Naive thymus-derived CD8-positive, alpha-beta T cell (primary cell): ENCODE measurements around the gene SLC39A11. TPM values are rescaled to one million over a fixed set of nuclear protein-coding genes. Genes with fewer than 3 reads are reported as not detected.
"Not testable (repeated sequence)": the region's sequence is repeated elsewhere in the genome, so short reads cannot be mapped to it uniquely, and the experiment has no call there.

Source experiments
- ATAC-seq, 2 donors: fragments of 150-1000 bp; cut with Tn5 transposase in 1 of 2; sonication (Bioruptor Pico), chemical (Tn5 transposase) in 1 of 2; 1 replicate in 1 of 2; 2 replicates in 1 of 2; pipeline ENCODE4 v1.10.0; 2021; ENCODE audit warnings: mild to moderate bottlenecking in 2 of 2, moderate library complexity in 2 of 2
- POLR2A ChIA-PET: fragments of 350-600 bp; sonication (Branson Sonifier 250); formaldehyde crosslinking; loops from one replicate; lab custom pipeline; 2021; ENCODE audit warnings: antibody characterized with exemption; lab: Charles Lee
- DNase-seq, 10 donors: peaks; one replicate each; pipeline versions ENCODE4 v3.0.0 to v3.0.0-alpha.2; 2020 to 2022
- H3K27ac Mint-ChIP-seq, 10 donors: one replicate each; pipeline ENCODE4 v1.8.0; 2020 to 2022; ENCODE audit warnings: mild to moderate bottlenecking in 10 of 10, mixed read lengths in 10 of 10, moderate library complexity in 4 of 10, inconsistent platforms in 1 of 10
- H3K27me3 Mint-ChIP-seq, 5 donors: one replicate each; pipeline ENCODE4 v1.8.0; 2021 to 2022; ENCODE audit warnings: mixed read lengths in 5 of 5
- H3K36me3 Mint-ChIP-seq, 3 donors: one replicate each; pipeline ENCODE4 v1.8.0; 2020 to 2022; ENCODE audit warnings: mixed read lengths in 3 of 3, mild to moderate bottlenecking in 2 of 3, inconsistent platforms in 1 of 3
- H3K4me1 Mint-ChIP-seq, 4 donors: one replicate each; pipeline ENCODE4 v1.8.0; 2021 to 2022; ENCODE audit warnings: mixed read lengths in 4 of 4
- H3K4me3 Mint-ChIP-seq, 10 donors: one replicate each; pipeline ENCODE4 v1.8.0; 2020 to 2022; ENCODE audit warnings: mild to moderate bottlenecking in 10 of 10, mixed read lengths in 10 of 10, moderate library complexity in 6 of 10, inconsistent platforms in 1 of 10
- H3K9me3 Mint-ChIP-seq, 9 donors: one replicate each; pipeline ENCODE4 v1.8.0; 2020 to 2022; ENCODE audit warnings: mixed read lengths in 9 of 9, mild to moderate bottlenecking in 3 of 9, inconsistent platforms in 1 of 9, moderate library complexity in 1 of 9
- polyA plus RNA-seq, 3 donors: library from polyadenylated mRNA; unstranded; fragments of 300-500 nt; fragmentation: Illumina TruSeq; gene quantifications; one replicate each; pipeline ENCODE4 v1.2.3, GENCODE V29; 2021
- total RNA-seq, 8 experiments: library from RNA in 2 of 8; stranded (reverse) in 2 of 8; gene quantifications; one replicate each; pipeline ENCODE4 v1.2.3 and lab custom pipeline; 2021 to 2026

The SLC39A11 gene
- total and polyA plus RNA-seq, 5 experiments from 2014 or later = 6.2 to 14.4 (median 10.3) TPM

DNA sequence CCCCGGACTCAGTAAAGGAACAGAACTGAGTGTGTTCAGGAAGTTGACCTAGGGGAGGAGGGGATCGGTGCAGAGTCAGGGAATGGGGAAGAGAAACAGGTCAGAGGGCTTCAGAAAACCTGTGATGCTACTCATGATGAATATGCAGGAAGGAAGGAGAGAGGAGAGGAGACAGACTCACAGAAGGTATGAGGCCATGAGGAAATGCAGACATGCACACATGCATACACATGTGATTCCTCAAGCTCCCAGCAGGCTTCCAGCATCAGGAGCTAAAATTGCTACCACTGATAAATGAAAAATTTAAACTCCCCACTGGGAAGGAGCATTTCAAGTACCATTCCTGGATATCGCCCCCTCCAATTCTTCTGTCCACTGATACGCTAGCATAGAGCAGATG is 262.6 kb downstream of the SLC39A11 start:
- peaks cover 0 to 33% (median 23%) of the 10 kb centered on the region in 9 donors for H3K9me3 Mint-ChIP-seq
- no peak overlapping the region for H3K4me3 Mint-ChIP-seq
- ATAC-seq (no peak), DNase-seq (no peak)
- H3K36me3 Mint-ChIP-seq = peaks cover 36 to 51% (median 47%) of the 10 kb centered on the region in 3 donors
- no peaks in the 10 kb centered on the region for H3K27me3 Mint-ChIP-seq
- POLR2A ChIA-PET = no interaction called here
- peaks cover 0 to 2% (median 0%) of the 10 kb centered on the region in 4 donors for H3K4me1 Mint-ChIP-seq
- H3K27ac Mint-ChIP-seq = no peak overlapping the region

DNA sequence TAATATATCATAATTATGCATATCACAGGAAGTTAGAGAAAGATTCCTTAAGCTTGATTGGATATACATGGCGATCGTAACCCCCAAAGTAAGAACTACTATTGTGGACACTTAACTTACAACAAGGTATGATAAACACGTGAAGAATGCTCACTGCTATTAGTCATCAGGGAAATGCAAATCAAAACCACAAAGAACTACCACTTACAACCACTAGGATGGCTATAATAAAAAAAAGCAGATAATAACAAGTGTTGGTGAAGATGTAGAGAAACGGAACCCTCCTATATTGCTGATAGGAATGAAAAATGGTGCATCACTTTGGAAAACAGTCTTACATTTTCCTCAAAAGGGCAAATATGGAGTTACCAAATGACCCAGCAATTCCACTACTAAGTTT is 265.9 kb downstream of the SLC39A11 start:
- Mint-ChIP-seq H3K4me3 (no peak overlapping the region), H3K27ac (no peak overlapping the region), H3K4me1 (peaks cover 0 to 2% (median 1%) of the 10 kb centered on the region in 4 donors), H3K9me3 (peaks cover 10 to 45% (median 32%) of the 10 kb centered on the region in 9 donors), H3K27me3 (no peaks in the 10 kb centered on the region), H3K36me3 (peaks cover 44 to 69% (median 65%) of the 10 kb centered on the region in 3 donors)
- DNase-seq (no peak), ATAC-seq (no peak)
- POLR2A ChIA-PET = no interaction called here

DNA sequence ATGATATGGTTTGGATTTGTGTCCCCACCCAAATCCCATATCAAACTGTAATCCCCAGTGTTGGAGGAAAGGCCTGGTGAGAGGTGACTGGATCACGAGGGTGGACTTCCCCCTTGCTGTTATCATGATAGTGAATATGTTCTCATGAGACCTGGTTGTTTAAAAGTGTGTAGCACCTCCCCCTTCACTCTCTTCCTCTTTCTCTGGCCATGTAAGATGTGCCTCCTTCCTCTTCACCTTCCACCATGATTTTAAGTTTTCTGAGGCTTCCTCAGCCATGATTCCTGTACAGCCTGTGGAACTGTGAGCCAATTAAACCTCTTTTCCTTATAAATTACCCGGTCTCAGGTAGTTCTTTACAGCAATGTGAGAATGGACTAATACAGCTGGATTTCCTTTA is 266.4 kb downstream of the SLC39A11 start:
- ATAC-seq, H3K4me1 Mint-ChIP-seq, H3K27me3 Mint-ChIP-seq, H3K4me3 Mint-ChIP-seq, DNase-seq, POLR2A ChIA-PET, H3K27ac Mint-ChIP-seq: not testable (repeated sequence)
- Mint-ChIP-seq H3K9me3 (peaks cover 10 to 45% (median 32%) of the 10 kb centered on the region in 9 donors), H3K36me3 (peaks cover 44 to 66% (median 65%) of the 10 kb centered on the region in 3 donors)

DNA sequence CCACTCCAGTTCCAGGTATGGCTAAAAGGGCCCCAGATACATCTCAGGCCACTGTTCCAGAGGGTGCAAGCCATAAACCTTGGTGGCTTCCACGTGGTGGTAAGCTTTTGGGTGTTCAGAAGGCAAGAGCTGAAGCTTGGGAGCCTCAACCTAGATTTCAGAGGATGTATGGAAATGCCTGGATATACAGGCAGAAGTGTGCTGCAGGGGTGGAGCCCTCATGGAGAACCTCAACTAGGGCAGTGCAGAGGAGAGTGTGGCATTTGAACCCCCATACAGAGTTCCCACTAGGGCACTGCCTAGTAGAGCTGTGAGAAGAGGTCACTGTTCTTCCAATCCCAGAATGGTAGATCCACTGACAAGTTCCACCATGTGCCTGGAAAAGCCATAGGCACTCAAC is 267.3 kb downstream of the SLC39A11 start:
- Mint-ChIP-seq H3K36me3 (peaks cover 44 to 70% (median 66%) of the 10 kb centered on the region in 3 donors), H3K4me1 (peaks cover 0 to 2% (median 1%) of the 10 kb centered on the region in 4 donors), H3K9me3 (peaks cover 10 to 45% (median 32%) of the 10 kb centered on the region in 9 donors), H3K27ac (no peak overlapping the region), H3K27me3 (no peaks in the 10 kb centered on the region), H3K4me3 (no peak overlapping the region)
- no peak for ATAC-seq
- POLR2A ChIA-PET = no interaction called here
- no peak for DNase-seq

DNA sequence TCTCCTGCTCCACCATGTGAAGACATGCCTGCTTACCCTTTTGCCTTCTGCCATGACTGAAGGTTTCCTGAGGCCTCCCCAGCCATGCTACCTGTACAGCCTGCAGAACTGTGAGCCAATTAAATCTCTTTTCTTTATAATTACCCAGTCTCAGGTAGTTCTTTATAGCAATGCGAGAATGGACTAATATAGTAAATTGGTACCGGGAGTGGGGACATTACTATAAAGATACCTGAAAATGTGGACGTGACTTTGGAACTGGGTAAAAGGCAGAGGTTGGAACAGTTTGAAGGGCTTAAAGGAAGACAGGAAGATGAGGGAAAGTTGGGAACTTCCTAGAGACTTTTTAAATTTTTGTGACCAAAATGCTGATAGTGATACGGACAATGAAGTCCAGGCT is 268.2 kb downstream of the SLC39A11 start:
- H3K4me3 Mint-ChIP-seq, ATAC-seq, H3K27me3 Mint-ChIP-seq, POLR2A ChIA-PET, H3K4me1 Mint-ChIP-seq, DNase-seq: not testable (repeated sequence)
- peaks cover 44 to 68% (median 65%) of the 10 kb centered on the region in 3 donors for H3K36me3 Mint-ChIP-seq
- H3K27ac Mint-ChIP-seq = peak overlapping the region in 1 of 10 donors; percentile 85
- H3K9me3 Mint-ChIP-seq = peaks cover 10 to 43% (median 32%) of the 10 kb centered on the region in 9 donors

DNA sequence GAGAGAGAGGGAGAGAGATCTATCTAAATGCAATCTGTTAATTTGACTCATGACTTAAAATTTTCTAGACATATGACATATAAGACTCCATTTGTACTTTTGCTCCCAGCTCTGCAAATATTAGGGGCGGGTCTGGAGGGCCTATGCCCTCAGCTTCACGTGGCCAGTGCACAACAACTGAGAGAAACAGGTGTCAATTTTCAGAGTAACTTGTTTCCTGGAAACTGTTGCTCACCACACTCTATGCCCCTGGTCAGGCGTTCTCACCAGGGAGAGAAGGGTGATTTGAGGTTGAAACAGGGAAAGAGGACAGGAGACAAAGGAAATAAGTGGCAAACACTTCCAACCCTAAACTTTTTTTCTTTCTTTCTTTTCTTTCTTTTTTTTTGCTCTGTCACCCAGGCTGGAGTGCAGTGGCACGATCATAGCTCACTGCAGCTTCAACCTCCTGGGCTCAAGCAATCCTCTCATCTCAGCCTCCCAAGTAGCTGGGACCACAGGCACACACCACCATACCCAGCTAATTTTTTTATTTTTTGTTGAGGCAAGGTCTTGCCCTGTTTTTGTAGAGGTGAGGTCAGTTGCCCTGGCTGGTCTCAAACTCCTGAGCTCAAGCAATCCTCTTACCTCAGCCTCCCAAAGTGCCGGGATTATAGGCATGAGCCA is 270.0 kb downstream of the SLC39A11 start:
- Mint-ChIP-seq H3K4me1 (peaks cover 0 to 4% (median 0%) of the 10 kb centered on the region in 4 donors), H3K36me3 (peaks cover 43 to 69% (median 67%) of the 10 kb centered on the region in 3 donors), H3K27ac (no peak overlapping the region), H3K4me3 (no peak overlapping the region), H3K27me3 (no peaks in the 10 kb centered on the region), H3K9me3 (peaks cover 10 to 36% (median 25%) of the 10 kb centered on the region in 9 donors)
- ATAC-seq (no peak), DNase-seq (no peak)
- POLR2A ChIA-PET = no interaction called here

DNA sequence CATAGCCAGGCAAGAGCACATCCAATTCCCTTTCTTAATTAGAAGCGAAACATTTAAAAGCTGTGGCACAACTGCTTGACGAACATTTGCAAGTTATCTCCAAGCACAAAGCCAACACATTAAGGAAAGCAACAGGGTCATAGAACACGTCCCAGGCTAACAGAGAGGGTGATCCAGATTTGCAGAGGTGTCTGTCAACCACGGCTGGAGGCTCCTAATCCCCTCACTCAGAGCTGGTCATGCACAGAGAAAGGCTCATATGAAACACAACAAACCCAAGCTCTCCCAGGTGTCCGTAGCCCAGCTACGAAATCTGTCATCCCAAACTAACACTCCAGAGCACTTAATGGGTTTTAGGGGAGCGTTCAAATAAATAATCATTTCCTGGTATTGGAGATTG is 276.1 kb downstream of the SLC39A11 start:
- ATAC-seq = no peak

DNA sequence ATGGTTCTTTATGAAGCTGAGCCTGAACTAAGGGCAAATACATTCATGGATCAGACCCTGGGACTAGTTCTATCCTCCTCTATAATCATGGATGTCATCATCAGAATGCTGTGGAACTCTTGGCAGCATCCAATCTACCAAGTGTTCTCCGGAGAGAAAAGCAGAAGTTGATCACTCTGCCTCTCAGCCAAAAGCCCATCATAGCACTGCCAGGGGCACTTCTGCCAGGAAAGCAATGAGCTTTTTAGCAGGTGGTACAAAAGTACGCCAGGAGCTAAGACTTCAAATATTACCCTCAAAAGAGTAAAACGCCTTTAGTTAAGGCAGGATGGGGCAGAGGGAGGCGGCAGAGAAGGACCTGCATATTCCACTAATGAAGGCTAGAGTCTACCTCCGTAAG is 279.0 kb downstream of the SLC39A11 start:
- no peak overlapping the region for H3K27ac Mint-ChIP-seq
- peaks cover 64 to 90% (median 69%) of the 10 kb centered on the region in 3 donors for H3K36me3 Mint-ChIP-seq
- no peak overlapping the region for H3K4me3 Mint-ChIP-seq
- ATAC-seq (no peak), DNase-seq (no peak)
- H3K27me3 Mint-ChIP-seq = no peaks in the 10 kb centered on the region
- POLR2A ChIA-PET = no interaction called here
- H3K4me1 Mint-ChIP-seq = peaks cover 0 to 2% (median 0%) of the 10 kb centered on the region in 4 donors
- peaks cover 9 to 51% (median 23%) of the 10 kb centered on the region in 9 donors for H3K9me3 Mint-ChIP-seq

More for the DNA sequence above, 276.1 kb downstream of the SLC39A11 start:
- DNase-seq = no peak
- Mint-ChIP-seq H3K27me3 (no peaks in the 10 kb centered on the region), H3K36me3 (peaks cover 59 to 80% (median 67%) of the 10 kb centered on the region in 3 donors), H3K4me1 (peaks cover 0 to 4% (median 0%) of the 10 kb centered on the region in 4 donors), H3K9me3 (peaks cover 8 to 29% (median 19%) of the 10 kb centered on the region in 9 donors), H3K4me3 (no peak overlapping the region), H3K27ac (no peak overlapping the region)
- POLR2A ChIA-PET = interaction anchor here (1.1 kb wide), 1 partner anchor 10 kb away, joined by 3 read pairs; no protein-coding TSS in a partner anchor

DNA sequence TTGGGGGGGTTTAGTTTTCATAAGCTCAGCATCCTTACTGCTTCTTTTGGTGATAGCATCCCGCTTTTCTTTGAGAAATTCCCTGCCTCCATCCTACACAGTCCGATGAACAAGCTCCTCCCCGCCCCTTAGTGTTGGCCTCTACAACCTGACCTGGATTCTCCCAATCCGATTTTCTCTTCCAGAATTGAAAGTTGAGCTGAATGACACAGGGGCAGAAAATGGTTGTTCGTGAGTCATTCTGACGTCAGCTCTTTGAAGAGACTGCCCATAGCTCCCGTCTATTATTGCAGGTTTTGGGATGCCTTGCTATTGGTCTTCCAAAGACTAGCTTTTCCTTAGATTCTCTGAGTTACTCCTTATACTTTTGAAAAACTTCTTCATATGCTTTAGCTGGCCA is 279.7 kb downstream of the SLC39A11 start:
- Mint-ChIP-seq H3K9me3 (peaks cover 9 to 51% (median 23%) of the 10 kb centered on the region in 9 donors), H3K27me3 (no peaks in the 10 kb centered on the region), H3K27ac (no peak overlapping the region), H3K36me3 (peaks cover 57 to 84% (median 68%) of the 10 kb centered on the region in 3 donors), H3K4me1 (peaks cover 0 to 2% (median 0%) of the 10 kb centered on the region in 4 donors), H3K4me3 (no peak overlapping the region)
- no peak for DNase-seq
- ATAC-seq = no peak
- POLR2A ChIA-PET = no interaction called here

DNA sequence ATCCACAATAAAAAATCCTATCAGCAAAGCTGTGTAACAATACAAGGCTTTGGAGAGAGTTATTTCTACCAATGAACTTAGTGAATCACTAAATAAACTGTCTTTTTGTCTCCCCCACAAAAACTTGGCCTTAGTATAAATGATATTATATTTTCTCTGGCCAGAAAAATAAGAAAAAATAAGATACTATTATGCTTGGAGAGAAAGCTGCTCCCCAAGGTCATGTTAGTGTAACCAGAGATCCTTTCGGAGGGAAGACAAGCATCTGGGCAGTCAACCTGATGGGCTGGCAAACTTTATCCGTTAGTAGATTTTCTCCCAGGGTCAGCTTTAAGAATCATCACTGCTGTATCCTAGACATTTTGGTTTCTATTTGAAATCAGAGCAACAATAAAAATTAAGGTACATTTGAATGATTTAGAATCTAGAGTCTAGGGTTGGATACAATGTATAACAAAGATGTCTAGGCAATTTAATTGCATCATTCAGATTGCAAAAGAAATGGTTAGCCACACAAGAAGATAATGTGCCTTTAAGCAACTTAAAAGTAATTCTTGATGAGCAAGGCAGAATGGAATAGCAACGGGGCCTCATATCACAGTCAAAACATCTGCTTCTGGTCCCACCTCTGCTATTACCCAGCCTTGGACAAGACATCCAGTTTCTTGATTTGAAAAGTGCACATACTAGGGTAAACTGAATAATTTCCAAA is 280.4 kb downstream of the SLC39A11 start:
- POLR2A ChIA-PET = no interaction called here
- ATAC-seq = no peak
- Mint-ChIP-seq H3K4me3 (no peak overlapping the region), H3K27ac (no peak overlapping the region), H3K4me1 (peaks cover 0 to 2% (median 0%) of the 10 kb centered on the region in 4 donors), H3K27me3 (no peaks in the 10 kb centered on the region), H3K9me3 (peaks cover 9 to 51% (median 21%) of the 10 kb centered on the region in 9 donors), H3K36me3 (peaks cover 50 to 78% (median 62%) of the 10 kb centered on the region in 3 donors)
- no peak for DNase-seq

DNA sequence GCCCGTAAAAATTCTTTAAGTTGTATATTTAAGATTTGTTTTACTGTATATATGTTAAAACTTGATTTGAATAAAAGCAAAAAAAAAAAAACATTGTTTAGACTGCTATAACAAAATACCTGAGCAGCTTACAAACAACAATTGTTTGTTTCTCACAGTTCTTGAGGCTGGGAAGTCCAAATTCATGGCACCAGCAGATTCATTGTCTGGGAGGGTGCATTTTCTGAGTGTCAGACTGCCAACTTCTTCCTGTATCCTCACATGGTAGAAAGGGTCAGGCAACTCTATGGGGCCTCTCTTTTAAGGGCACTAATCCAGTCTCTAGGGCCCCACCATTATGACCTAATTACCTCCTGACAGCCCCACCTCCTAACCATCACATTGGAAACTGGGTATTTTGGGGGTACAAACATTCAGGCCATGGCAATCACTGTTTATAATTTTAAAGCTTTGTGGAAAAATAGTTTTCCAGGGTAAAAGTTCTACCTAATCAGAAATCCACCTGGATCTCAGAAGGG is 281.4 kb downstream of the SLC39A11 start:
- no peak overlapping the region for H3K27ac Mint-ChIP-seq
- POLR2A ChIA-PET = no interaction called here
- H3K4me3 Mint-ChIP-seq = no peak overlapping the region
- H3K36me3 Mint-ChIP-seq = peaks cover 39 to 72% (median 57%) of the 10 kb centered on the region in 3 donors
- no peak for DNase-seq
- peaks cover 9 to 56% (median 25%) of the 10 kb centered on the region in 9 donors for H3K9me3 Mint-ChIP-seq
- no peaks in the 10 kb centered on the region for H3K4me1 Mint-ChIP-seq
- no peaks in the 10 kb centered on the region for H3K27me3 Mint-ChIP-seq
- no peak for ATAC-seq

DNA sequence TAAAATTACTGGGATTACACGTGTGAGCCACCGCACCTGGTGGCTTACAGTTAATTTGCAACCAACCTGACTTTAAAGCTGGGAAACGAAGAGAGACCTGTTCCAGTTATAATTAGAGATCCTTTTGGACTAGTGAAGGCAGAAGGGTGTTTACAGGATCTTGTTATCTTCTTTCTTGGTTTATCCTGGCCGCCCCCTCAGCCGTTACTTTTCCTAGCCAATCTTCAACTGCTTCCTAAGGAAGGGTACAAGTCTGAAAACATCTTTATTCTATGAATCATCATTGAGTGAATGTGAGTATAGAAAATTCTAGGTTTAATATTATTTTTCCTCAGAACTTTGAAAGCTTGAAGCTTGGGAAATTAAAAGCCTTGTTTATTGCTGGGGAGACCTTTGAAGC is 286.5 kb downstream of the SLC39A11 start:
- H3K27ac Mint-ChIP-seq = no peak overlapping the region
- no peaks in the 10 kb centered on the region for H3K4me1 Mint-ChIP-seq
- peaks cover under 1 to 61% (median 16%) of the 10 kb centered on the region in 9 donors for H3K9me3 Mint-ChIP-seq
- POLR2A ChIA-PET = no interaction called here
- no peak overlapping the region for H3K4me3 Mint-ChIP-seq
- DNase-seq (no peak), ATAC-seq (no peak)
- no peaks in the 10 kb centered on the region for H3K27me3 Mint-ChIP-seq
- peaks cover 20 to 60% (median 32%) of the 10 kb centered on the region in 3 donors for H3K36me3 Mint-ChIP-seq
